SK-N-SH (cell line): Measurements from ENCODE around the gene TBCD. TPM values are rescaled to one million over a fixed set of nuclear protein-coding genes. Genes with fewer than 3 reads are reported as not detected.

Experiments used
- CTCF ChIA-PET: fragments of 300-600, 350-600 bp; formaldehyde crosslinking; extraction: SDS; loops from one replicate; lab custom pipeline; 2021; lab: Yijun Ruan, JAX
- POLR2A ChIA-PET: fragments of 350-600 bp; sonication (Branson Sonifier 250); formaldehyde crosslinking; extraction: SDS; loops from one replicate; lab custom pipeline; 2020; ENCODE audit warnings: antibody characterized with exemption, inconsistent platforms; lab: Yijun Ruan, JAX
- DNase-seq: peaks from one replicate; pipeline ENCODE4 v3.0.0; 2012
- H2AFZ ChIP-seq: fragments of 200-600 bp; sonication (generic); 2 replicates; pipeline ENCODE4 v1.8.1; 2016; ENCODE audit warnings: antibody characterized with exemption, mild to moderate bottlenecking, low read depth
- H3F3A ChIP-seq: fragments of 200-600 bp; sonication (generic); replicated peaks from 2 replicates; pipeline ENCODE3; 2016; ENCODE audit warnings: antibody characterized with exemption, mild to moderate bottlenecking; ENCODE audit not compliant: insufficient read depth
- H3K27ac ChIP-seq, 2 experiments: fragments of 200-500 bp in 1 of 2; fragments of 200-600 bp in 1 of 2; sonication (Bioruptor generic) in 1 of 2; sonication (generic), shearing (Covaris generic) in 1 of 2; 2 replicates each; pipeline versions ENCODE4 v1.5.1 to v1.6.1; 2014 to 2016; ENCODE audit warnings: low read depth in 2 of 2, inconsistent platforms in 1 of 2, low read length in 1 of 2, mild to moderate bottlenecking in 1 of 2, mixed read lengths in 1 of 2
- H3K27me3 ChIP-seq: fragments of 200-600 bp; sonication (generic), shearing (Covaris generic); 2 replicates; pipeline ENCODE4 v1.6.1; 2016; ENCODE audit warnings: mixed run types; ENCODE audit not compliant: insufficient read depth
- H3K36me3 ChIP-seq, 2 experiments: fragments of 200-500 bp in 1 of 2; fragments of 200-600 bp in 1 of 2; sonication (Bioruptor generic) in 1 of 2; sonication (generic) in 1 of 2; replicated peaks in 1 of 2; 2 replicates each; pipeline versions ENCODE3 to v1.5.1; 2014 to 2016; ENCODE audit warnings: low read length in 1 of 2, mild to moderate bottlenecking in 1 of 2; ENCODE audit not compliant: insufficient read depth in 2 of 2, control insufficient read depth in 1 of 2
- H3K4me1 ChIP-seq, 2 experiments: fragments of 200-500 bp in 1 of 2; fragments of 200-600 bp in 1 of 2; sonication (Bioruptor generic) in 1 of 2; sonication (generic), shearing (Covaris generic) in 1 of 2; 2 replicates each; pipeline versions ENCODE4 v1.5.1 to v1.6.1; 2014 to 2016; ENCODE audit warnings: low read depth in 1 of 2, low read length in 1 of 2, mixed run types in 1 of 2; ENCODE audit not compliant: insufficient read depth in 2 of 2, control insufficient read depth in 1 of 2
- H3K4me2 ChIP-seq: fragments of 200-600 bp; sonication (generic), shearing (Covaris generic); 2 replicates; pipeline ENCODE4 v1.6.1; 2017; ENCODE audit warnings: mixed run types
- H3K4me3 ChIP-seq, 2 experiments: fragments of 200-500 bp in 1 of 2; fragments of 200-600 bp in 1 of 2; sonication (Bioruptor generic) in 1 of 2; sonication (generic), shearing (Covaris generic) in 1 of 2; 2 replicates each; pipeline versions ENCODE4 v1.5.1 to v1.8.1; 2014 to 2016; ENCODE audit warnings: low read depth in 2 of 2, inconsistent platforms in 1 of 2, low read length in 1 of 2, mild to moderate bottlenecking in 1 of 2, mixed read lengths in 1 of 2, moderate library complexity in 1 of 2
- H3K79me2 ChIP-seq: fragments of 200-600 bp; sonication (generic); 2 replicates; pipeline ENCODE4 v1.8.1; 2017; ENCODE audit warnings: mild to moderate bottlenecking; ENCODE audit not compliant: insufficient read depth
- H3K9ac ChIP-seq: fragments of 200-600 bp; sonication (generic); 2 replicates; pipeline ENCODE4 v1.6.1; 2017; ENCODE audit warnings: mixed run types
- H3K9me2 ChIP-seq: fragments of 200-600 bp; sonication (generic); 2 replicates; pipeline ENCODE4 v1.6.1; 2017; ENCODE audit warnings: mixed run types
- H3K9me3 ChIP-seq: fragments of 200-600 bp; sonication (generic); 2 replicates; pipeline ENCODE4 v1.6.1; 2017; ENCODE audit warnings: mixed run types, mild to moderate bottlenecking, moderate library complexity
- H4K20me1 ChIP-seq: fragments of 200-600 bp; sonication (generic); 2 replicates; pipeline ENCODE4 v1.6.1; 2017; ENCODE audit warnings: mild to moderate bottlenecking, mixed run types; ENCODE audit not compliant: insufficient read depth
- FOXJ3 ChIP-seq: sonication (generic); formaldehyde crosslinking; IDR thresholded peaks from 2 replicates; pipeline ENCODE4 v1.5.1; 2020; ENCODE audit warnings: mild to moderate bottlenecking, missing genetic modification reagents
- GATA2 ChIP-seq: sonication (generic); formaldehyde crosslinking; IDR thresholded peaks from 2 replicates; pipeline ENCODE4 v1.5.0; 2020; ENCODE audit warnings: mild to moderate bottlenecking, missing genetic modification reagents
- IRF3 ChIP-seq: fragments of 150-350 bp; IDR thresholded peaks from 2 replicates; pipeline ENCODE4 v1.6.1; 2016; ENCODE audit warnings: mild to moderate bottlenecking, low read depth, low read length
- MEF2A ChIP-seq: IDR thresholded peaks from 2 replicates; pipeline ENCODE4 v1.4.0; 2012; ENCODE audit warnings: low read depth, borderline replicate concordance
- MXI1 ChIP-seq: IDR thresholded peaks from 2 replicates; pipeline ENCODE4 v1.6.1; 2012; ENCODE audit warnings: mild to moderate bottlenecking, low read depth, low read length, improper control_type of control experiment
- NFIC ChIP-seq: IDR thresholded peaks from 2 replicates; pipeline ENCODE4 v1.4.0; 2012; ENCODE audit warnings: borderline replicate concordance
- RCOR1 ChIP-seq: fragments of 150-350 bp; IDR thresholded peaks from 2 replicates; pipeline ENCODE4 v1.6.1; 2017; ENCODE audit warnings: antibody characterized with exemption, low read length
- REST ChIP-seq: IDR thresholded peaks from 2 replicates; pipeline ENCODE4 v1.6.1; 2012; ENCODE audit warnings: mild to moderate bottlenecking, low read depth, low read length, moderate library complexity
- RFX5 ChIP-seq: IDR thresholded peaks from 2 replicates; pipeline ENCODE4 v1.6.1; 2012; ENCODE audit warnings: mild to moderate bottlenecking, improper control_type of control experiment, low read length
- SIN3A ChIP-seq: IDR thresholded peaks from 2 replicates; pipeline ENCODE4 v1.6.1; 2012; ENCODE audit warnings: low read depth, mild to moderate bottlenecking, low read length, moderate library complexity, borderline replicate concordance
- TAF1 ChIP-seq: IDR thresholded peaks from 2 replicates; pipeline ENCODE4 v1.6.1; 2012; ENCODE audit warnings: low read depth, mild to moderate bottlenecking, low read length, moderate library complexity, borderline replicate concordance
- USF2 ChIP-seq: fragments of 150-350 bp; IDR thresholded peaks from 2 replicates; pipeline ENCODE4 v1.6.1; 2017; ENCODE audit warnings: antibody characterized with exemption, low read length, low read depth, borderline replicate concordance
- YY1 ChIP-seq: IDR thresholded peaks from 2 replicates; pipeline ENCODE4 v1.4.0; 2012; ENCODE audit warnings: low read depth, mild to moderate bottlenecking
- WGBS: methylation state at CpG from one replicate; pipeline ENCODE4 v1.1.6; 2017; ENCODE audit warnings: low lambda C conversion rate; 5-methylcytosine and 5-hydroxymethylcytosine counted together
- polyA plus RNA-seq, 3 experiments: library from polyadenylated mRNA; depleted of rRNA; stranded (reverse); fragments of >200 nt; gene quantifications; 2 replicates each; pipeline ENCODE4 v1.2.3, GENCODE V29; 2012

The TBCD gene
- polyA plus RNA-seq, 1 of the 3 experiments (the other 2 are of a cell fraction) = 107 TPM

GRCh38 chr17:82750241-82750908 lies 1.5 kb upstream of the TBCD start:
- Histone ChIP-seq H3K27me3 (no peaks in the 10 kb centered on the region), H3F3A (peaks cover 9% of the 10 kb centered on the region), H3K4me1 (peaks cover 6 to 9% of the 10 kb centered on the region in 2 experiments; a peak in 1 of 4 replicates), H3K4me2 (no peak overlapping the region), H3K9me3 (no peaks in the 10 kb centered on the region), H3K36me3 (peaks cover 0 to 16% of the 10 kb centered on the region in 2 experiments), H3K79me2 (peaks cover 31% of the 10 kb centered on the region), H3K4me3 (no peak overlapping the region; a peak in 1 of 4 replicates), H4K20me1 (peaks cover 20% of the 10 kb centered on the region), H3K9me2 (no peaks in the 10 kb centered on the region), H2AFZ (no peak overlapping the region), H3K27ac (no peak overlapping the region)
- CTCF ChIA-PET = no interaction called here
- POLR2A ChIA-PET = no interaction called here
- DNase-seq = no peak
- WGBS = 90% methylated on average over 40 of the region's 40 CpGs
- TF ChIP-seq MXI1 = no peak
- TF ChIP-seq SIN3A = no peak
- TF ChIP-seq MEF2A = no peak
- no peak for TF ChIP-seq TAF1
- no peak for TF ChIP-seq REST
- no peak for TF ChIP-seq NFIC
- no peak for TF ChIP-seq FOXJ3 (CRISPR knock-in tag)
- TF ChIP-seq RCOR1 = no peak
- no peak for TF ChIP-seq YY1
- TF ChIP-seq IRF3 = no peak
- TF ChIP-seq RFX5 = no peak
- TF ChIP-seq GATA2 (CRISPR knock-in tag) = no peak
- no peak for TF ChIP-seq USF2
- TF ChIP-seq, all 33 proteins: peak for 0
- H3K9ac ChIP-seq = no peak overlapping the region
